Muscle layer of duodenum (tissue), 2 donors: ENCODE results near the gene CYTH3.
"Not testable (repeated sequence)": the region's sequence is repeated elsewhere in the genome, so short reads cannot be mapped to it uniquely, and the experiment has no call there.

Experiments used
- H3K27ac ChIP-seq: one replicate; pipeline ENCODE4 v1.7.0; 2013; ENCODE audit warnings: mild to moderate bottlenecking, low read length
- H3K27me3 ChIP-seq: one replicate; pipeline ENCODE4 v1.7.0; 2013; ENCODE audit warnings: low read depth, mild to moderate bottlenecking, control low read depth, low read length
- H3K36me3 ChIP-seq, 2 donors: one replicate each; pipeline ENCODE4 v1.7.0; 2013; ENCODE audit warnings: low read length in 2 of 2, control low read depth in 1 of 2, mild to moderate bottlenecking in 1 of 2; ENCODE audit not compliant: insufficient read depth in 2 of 2, control insufficient read depth in 1 of 2
- H3K4me1 ChIP-seq, 2 donors: one replicate each; pipeline ENCODE4 v1.7.0; 2013; ENCODE audit warnings: low read length in 2 of 2, mild to moderate bottlenecking in 2 of 2, control low read depth in 1 of 2, moderate library complexity in 1 of 2; ENCODE audit not compliant: insufficient read depth in 2 of 2, control insufficient read depth in 1 of 2
- H3K4me3 ChIP-seq, 2 donors: one replicate each; pipeline ENCODE4 v1.7.0; 2013; ENCODE audit warnings: low read length in 2 of 2, low read depth in 1 of 2, mild to moderate bottlenecking in 1 of 2
- H3K9me3 ChIP-seq, 2 donors: one replicate each; pipeline ENCODE4 v1.7.0; 2013; ENCODE audit warnings: low read length in 2 of 2, control low read depth in 1 of 2, mild to moderate bottlenecking in 1 of 2; ENCODE audit not compliant: control insufficient read depth in 1 of 2
- donor health status: healthy.

Gene CYTH3

GRCh38 chr7:6203381-6203780 lies 69.0 kb downstream of the CYTH3 start:
- Histone ChIP-seq H3K4me3 (no peak overlapping the region), H3K27ac (no peak overlapping the region), H3K36me3 (no peaks in the 10 kb centered on the region), H3K27me3 (no peaks in the 10 kb centered on the region), H3K4me1 (peaks cover 4% of the 10 kb centered on the region in 2 donors), H3K9me3 (no peaks in the 10 kb centered on the region)

DNA sequence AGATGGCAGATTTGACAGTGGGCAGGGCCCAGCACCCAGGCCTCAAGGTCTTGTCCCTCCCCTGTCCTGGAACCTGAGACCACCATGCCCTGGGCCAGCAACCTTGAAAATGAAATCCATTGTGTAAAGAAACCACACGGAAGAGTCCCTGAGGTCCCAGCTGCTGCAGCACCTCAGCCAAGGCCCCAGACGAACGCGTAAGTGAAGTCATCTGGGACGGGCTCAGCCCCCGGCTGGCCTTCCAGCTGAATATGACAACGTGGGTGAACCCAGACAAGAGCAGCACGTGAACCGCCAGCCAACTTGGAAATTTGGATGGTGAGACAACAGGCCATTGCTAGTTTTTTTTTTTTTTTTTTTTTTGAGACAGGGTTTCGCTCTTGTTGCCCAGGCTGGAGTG lies 70.3 kb downstream of the CYTH3 start:
- Histone ChIP-seq H3K4me3 (no peak overlapping the region), H3K27ac (no peak overlapping the region), H3K36me3 (no peaks in the 10 kb centered on the region), H3K4me1 (peaks cover 0 to 4% of the 10 kb centered on the region in 2 donors), H3K27me3 (no peaks in the 10 kb centered on the region), H3K9me3 (no peaks in the 10 kb centered on the region)

DNA sequence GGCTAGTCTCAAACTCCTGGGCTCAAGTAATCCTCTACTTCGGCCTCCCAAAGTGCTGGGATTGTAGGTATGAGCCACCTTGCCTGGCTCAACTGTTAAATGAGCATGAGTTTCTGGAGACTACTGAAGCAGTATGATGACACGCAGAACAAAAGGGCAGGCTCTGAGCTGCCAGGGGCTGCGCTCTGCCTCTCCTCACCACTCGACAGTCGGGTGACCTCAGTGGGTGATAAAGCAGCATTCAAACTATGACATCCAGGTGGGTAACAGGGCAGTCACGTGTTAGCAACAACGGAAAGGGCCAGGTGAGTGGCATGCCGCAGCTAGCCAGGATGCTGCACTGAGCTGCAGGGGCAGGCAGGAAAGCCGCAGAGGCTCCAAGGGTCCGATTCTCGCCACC lies 71.5 kb downstream of the CYTH3 start:
- Histone ChIP-seq H3K4me1 (peaks cover 0 to 4% of the 10 kb centered on the region in 2 donors), H3K36me3 (no peaks in the 10 kb centered on the region), H3K4me3 (no peak overlapping the region), H3K27ac (no peak overlapping the region), H3K9me3 (no peaks in the 10 kb centered on the region), H3K27me3 (no peaks in the 10 kb centered on the region)

DNA sequence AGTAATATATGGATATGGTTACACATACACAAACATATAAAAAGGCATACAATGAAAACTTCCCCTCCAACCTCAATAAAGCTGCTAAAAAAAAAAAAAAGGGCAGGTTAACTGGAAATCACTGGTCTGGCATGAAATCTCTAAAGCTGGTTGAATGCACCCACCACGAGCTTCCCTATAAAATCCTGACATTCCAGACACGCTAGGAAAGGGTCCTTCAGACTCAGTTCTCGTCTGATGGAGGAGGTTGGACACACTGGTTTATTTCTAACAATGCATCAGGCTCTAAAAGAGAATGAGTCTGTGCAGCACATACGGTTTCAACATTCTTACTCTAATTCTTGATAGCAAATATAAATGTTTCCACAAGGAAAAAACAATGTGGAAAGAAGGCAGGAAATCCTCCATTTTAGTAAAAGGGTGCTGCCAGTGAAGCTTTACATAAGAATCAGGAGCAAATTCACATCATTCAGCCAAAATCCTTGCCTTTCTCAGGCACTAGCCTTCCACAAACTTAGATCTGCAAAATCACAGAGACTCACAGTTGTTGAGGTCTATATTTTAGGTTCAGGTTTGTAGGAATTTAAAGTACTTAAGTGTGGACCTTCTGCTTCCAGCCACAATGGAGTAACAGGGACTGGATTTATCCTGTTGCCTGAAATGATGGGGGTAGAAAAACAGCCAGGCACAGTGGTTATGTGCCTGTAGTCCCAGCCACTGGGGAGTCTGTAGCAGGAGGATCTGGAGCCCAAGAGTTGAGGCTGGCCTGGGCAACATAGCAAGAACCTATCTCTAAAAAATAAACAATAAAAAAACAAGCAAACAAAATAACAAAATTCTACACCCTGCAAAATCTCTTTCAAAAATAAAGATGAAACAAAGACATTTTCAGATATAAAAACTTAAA lies 73.5 kb downstream of the CYTH3 start:
- H3K36me3 ChIP-seq: no peaks in the 10 kb centered on the region
- H3K27ac ChIP-seq: no peak overlapping the region
- H3K4me3 ChIP-seq: no peak overlapping the region
- peaks cover 0 to 4% of the 10 kb centered on the region in 2 donors for H3K4me1 ChIP-seq
- no peaks in the 10 kb centered on the region for H3K9me3 ChIP-seq
- H3K27me3 ChIP-seq: no peaks in the 10 kb centered on the region

DNA sequence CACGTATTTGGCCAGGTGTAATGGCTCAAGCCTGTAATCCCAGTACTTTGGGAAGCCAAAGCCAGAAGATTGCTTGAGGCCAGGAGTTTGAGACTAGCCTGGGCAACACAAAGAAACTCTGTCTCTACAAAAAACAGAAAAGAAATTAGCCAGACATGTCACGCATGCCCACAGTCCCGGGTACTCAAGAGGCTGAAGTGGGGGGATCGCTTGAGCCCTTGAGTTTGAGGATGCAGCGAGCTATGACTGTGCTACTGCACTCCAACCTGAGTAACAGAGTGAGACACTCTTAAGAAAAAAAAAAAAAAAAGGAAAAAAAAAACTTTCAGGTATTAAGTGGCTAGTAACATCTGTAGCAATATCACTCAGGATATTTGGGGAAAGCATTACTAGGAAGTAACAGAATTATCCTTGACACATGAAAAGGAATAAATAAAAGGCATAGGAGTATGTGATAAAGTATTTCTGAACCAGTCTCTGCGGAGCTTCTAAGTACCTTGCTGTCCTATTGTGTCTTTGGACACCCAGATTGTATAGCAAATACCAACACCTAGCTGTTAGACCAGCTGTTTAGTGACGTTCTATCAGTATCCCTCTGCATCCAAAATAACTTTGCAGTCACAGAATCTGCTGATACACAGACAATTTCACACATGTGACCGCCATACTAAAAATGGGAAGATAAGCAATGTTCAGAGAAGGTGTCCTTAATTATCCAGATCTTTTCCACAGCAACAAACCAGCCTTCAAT lies 74.4 kb downstream of the CYTH3 start:
- Histone ChIP-seq H3K27ac (no peak overlapping the region), H3K4me1 (peaks cover 0 to 4% of the 10 kb centered on the region in 2 donors), H3K36me3 (no peaks in the 10 kb centered on the region), H3K4me3 (no peak overlapping the region), H3K27me3 (no peaks in the 10 kb centered on the region), H3K9me3 (no peaks in the 10 kb centered on the region)

- Histone ChIP-seq H3K36me3 (peaks cover 0 to 8% of the 10 kb centered on the region in 2 donors), H3K4me3 (no peak overlapping the region), H3K27ac (no peak overlapping the region), H3K9me3 (no peaks in the 10 kb centered on the region), H3K27me3 (no peaks in the 10 kb centered on the region), H3K4me1 (no peaks in the 10 kb centered on the region)
Observed at GRCh38 chr7:6193709-6194108, 78.7 kb downstream of the CYTH3 start.

GRCh38 chr7:6190563-6190962 lies 81.9 kb downstream of the CYTH3 start:
- not testable (repeated sequence) for H3K4me3 ChIP-seq, H3K4me1 ChIP-seq, H3K27ac ChIP-seq, H3K9me3 ChIP-seq, H3K27me3 ChIP-seq
- H3K36me3 ChIP-seq: peaks cover 5 to 27% of the 10 kb centered on the region in 2 donors

- H3K36me3 ChIP-seq: peaks cover 5 to 27% of the 10 kb centered on the region in 2 donors
- H3K4me3 ChIP-seq: no peak overlapping the region
- no peaks in the 10 kb centered on the region for H3K27me3 ChIP-seq
- no peak overlapping the region for H3K27ac ChIP-seq
- H3K4me1 ChIP-seq: no peaks in the 10 kb centered on the region
- no peaks in the 10 kb centered on the region for H3K9me3 ChIP-seq
Observed at GRCh38 chr7:6188389-6188788, 84.0 kb downstream of the CYTH3 start.

GRCh38 chr7:6186577-6186976 lies 85.8 kb downstream of the CYTH3 start:
- Histone ChIP-seq H3K27ac (no peak overlapping the region), H3K36me3 (peaks cover 5 to 31% of the 10 kb centered on the region in 2 donors), H3K27me3 (no peaks in the 10 kb centered on the region), H3K4me1 (no peaks in the 10 kb centered on the region), H3K9me3 (no peaks in the 10 kb centered on the region), H3K4me3 (no peak overlapping the region)

- Histone ChIP-seq H3K4me3 (no peak overlapping the region), H3K4me1 (peaks cover 0 to 13% of the 10 kb centered on the region in 2 donors), H3K27ac (no peak overlapping the region), H3K27me3 (no peaks in the 10 kb centered on the region), H3K9me3 (no peaks in the 10 kb centered on the region), H3K36me3 (peaks cover 5 to 18% of the 10 kb centered on the region in 2 donors)
Observed at GRCh38 chr7:6182993-6183392, 89.4 kb downstream of the CYTH3 start.

GRCh38 chr7:6181136-6181535 lies 91.3 kb downstream of the CYTH3 start:
- H3K36me3 ChIP-seq: peaks cover 4 to 13% of the 10 kb centered on the region in 2 donors
- peaks cover 0 to 18% of the 10 kb centered on the region in 2 donors for H3K4me1 ChIP-seq
- no peak overlapping the region for H3K27ac ChIP-seq
- H3K4me3 ChIP-seq: no peak overlapping the region
- H3K27me3 ChIP-seq: no peaks in the 10 kb centered on the region
- no peaks in the 10 kb centered on the region for H3K9me3 ChIP-seq
